Right kidney (tissue), 1 donor: ENCODE results near the gene CFP.

ENCODE experiments used
- DNase-seq: peaks from one replicate; pipeline ENCODE4 v3.0.0-alpha.2; 2016

CFP gene

DNA sequence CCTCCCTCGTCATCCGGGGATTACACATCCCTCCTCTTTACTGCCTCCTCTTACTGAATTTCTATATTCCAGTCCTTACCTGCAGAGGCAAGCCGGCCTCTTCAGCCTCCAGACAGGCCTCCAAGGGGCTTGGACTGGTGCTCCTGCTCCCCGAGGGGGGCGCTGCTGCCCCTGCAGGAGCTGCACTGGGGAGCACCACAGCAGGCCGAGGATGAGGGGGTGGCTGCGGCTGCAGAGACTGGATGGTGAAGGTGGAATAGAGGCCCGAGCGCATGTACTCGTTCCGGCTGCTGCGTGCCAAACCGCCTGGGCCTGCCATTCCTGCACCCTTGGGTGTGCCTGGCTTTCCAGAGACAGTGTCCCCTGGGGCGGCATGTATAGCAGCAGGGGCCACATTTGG lies 9.1 kb upstream of the CFP start:
- no peak for DNase-seq

GRCh38 chrX:47637546-47638195 lies 7.9 kb upstream of the CFP start:
- DNase-seq = no peak

DNA sequence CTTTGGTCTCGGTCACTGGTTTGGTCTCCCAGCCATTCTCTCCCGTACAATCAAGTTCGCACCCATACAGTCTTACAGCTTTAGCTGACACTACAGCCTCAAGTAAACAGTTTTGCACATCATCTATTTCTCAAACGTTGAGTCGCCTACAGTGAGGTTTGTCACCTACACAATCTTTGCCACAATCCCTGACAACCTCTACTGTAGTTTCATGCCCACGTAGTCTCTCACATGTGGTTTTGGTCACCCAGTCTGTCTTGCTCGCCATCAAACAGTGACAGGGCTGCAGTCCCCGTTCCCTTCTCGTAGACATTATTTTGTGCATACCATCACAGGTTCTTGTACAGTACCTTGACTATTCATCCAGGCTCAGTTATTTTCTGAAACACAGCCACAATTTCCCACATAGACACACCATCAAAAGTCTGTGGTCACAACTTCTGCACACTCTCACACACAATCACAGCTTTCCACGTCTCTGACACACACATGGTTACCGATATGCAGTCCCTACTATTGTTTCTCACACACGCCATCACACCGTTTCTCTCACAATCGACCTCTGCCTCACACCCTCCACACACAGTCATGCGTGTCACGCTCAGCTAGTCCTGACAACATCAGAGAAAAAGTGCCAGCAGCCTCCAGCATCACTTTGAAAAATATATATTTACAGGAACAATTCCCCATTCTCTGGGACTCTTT lies 5.3 kb upstream of the CFP start:
- no peak for DNase-seq

DNA sequence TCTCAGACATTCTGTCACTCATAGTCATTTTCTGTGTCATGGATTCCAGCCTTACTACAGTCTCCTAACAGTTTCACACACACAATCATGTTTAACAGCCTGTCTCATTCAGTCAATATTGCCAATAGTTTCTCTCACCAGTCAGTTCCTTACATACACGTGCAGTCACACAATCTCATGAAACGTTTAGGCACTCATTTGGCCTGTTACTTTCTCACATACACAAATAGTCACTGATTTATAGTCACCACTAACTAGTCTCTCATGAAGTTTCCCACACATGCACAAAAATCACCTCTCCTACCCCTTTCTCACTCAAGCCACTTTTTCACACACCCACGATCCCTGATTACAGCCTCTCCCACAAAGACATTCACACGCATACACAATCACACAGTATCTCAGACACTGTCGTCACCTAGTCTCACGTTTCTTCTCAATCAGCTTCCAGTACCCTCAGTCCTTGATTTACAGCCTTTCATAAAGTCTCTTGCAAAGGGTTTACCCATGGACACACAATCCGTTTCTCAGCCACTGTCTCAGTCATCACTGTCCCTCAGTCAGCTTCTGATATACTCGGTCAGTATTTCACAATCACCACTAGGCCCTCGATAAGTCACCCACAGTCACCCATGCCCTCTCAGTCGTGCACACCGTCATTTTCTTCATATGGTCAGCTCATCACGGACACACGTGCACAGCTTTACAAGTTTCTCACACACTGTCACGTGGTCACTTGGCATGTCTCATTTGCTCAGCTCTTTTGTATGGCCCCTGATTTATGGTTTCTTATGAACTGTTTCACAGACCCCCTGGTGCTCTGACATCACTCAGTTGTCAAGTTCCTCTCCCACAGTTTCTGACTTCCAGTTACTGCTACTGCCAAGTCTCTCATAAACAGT lies 4.2 kb upstream of the CFP start:
- DNase-seq = no peak

- DNase-seq = no peak
Observed at GRCh38 chrX:47632666-47633065, 2.9 kb upstream of the CFP start.

- no peak for DNase-seq
Observed at GRCh38 chrX:47631676-47632075, 1.9 kb upstream of the CFP start.

DNA sequence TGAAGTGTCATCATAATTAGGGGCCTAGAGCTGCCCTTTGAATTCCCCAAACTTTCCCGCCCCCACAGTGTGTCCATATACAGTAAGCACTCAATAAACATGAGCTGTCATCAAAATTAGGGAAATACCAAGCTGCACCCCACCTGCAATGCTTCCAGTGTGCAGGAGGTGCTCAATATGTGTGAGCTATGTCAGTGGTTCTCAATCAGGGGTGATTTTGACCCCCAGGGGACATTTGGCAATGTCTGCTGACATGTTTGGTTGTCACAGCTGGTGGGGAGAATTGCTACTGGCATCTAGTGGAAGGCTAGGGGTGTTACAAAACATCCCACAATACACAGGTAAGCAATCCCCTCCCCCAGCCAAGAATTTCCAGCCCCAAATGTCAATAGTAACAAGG lies 748 bp downstream of the CFP start:
- no peak for DNase-seq

DNA sequence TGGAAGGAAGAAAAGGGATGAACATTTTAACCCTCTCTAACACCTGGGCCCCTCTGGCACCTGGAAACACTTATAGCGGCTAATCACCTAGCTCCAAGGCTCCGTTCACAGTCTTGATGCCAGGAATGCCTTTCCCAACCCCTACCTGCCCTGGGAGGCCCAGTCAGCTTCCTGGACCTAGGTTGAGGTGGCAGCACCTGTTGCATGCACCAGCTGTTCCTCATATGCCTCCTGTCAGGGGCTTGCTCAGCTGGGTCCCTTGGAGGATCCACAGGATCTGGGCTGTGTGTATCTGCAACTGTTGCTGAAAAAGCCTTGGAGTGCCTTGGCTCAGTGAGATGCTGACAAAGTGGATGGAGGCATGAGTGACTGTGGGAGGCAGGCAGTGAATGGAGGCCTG lies 4.4 kb downstream of the CFP start:
- no peak for DNase-seq

DNA sequence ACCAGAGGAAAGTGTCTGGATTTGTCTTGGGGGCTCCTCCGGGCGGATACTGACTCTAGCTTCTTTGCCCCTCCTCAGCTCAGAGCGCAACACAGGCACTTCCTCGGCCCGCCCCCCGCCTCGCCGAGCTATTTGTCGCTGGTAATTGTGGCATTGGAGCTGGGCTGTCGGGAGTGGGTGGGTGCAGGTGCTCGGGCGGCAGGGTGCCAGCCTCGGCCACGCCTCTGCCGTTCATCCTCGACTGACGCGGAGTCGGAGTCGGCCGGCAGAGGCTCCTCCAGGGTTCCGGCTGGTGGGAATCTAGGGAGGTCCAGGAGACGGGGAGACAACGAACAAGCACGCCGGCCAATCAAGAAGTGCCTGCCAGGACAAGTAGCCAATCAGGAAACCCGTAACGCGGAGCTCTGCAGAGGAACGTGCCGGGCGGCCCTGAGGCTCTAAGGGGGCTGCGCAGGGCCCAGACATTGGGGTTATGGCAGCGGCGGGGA lies 6.1 kb downstream of the CFP start:
- peak; percentile 68 for DNase-seq

- DNase-seq = no peak
Observed at GRCh38 chrX:47621851-47622250, 7.9 kb downstream of the CFP start.

- DNase-seq = no peak
Observed at GRCh38 chrX:47620303-47620685, 9.4 kb downstream of the CFP start.

GRCh38 chrX:47619486-47620302 lies 10.0 kb downstream of the CFP start, which contains the start of gene SYN1:
TSS of gene SYN1 (minus strand) at chrX:47619857. CDS start at chrX:47619728, 129 bp downstream.
- DNase-seq = peak; percentile 69

GRCh38 chrX:47618923-47619485 lies 10.7 kb downstream of the CFP start:
- DNase-seq = no peak

DNA sequence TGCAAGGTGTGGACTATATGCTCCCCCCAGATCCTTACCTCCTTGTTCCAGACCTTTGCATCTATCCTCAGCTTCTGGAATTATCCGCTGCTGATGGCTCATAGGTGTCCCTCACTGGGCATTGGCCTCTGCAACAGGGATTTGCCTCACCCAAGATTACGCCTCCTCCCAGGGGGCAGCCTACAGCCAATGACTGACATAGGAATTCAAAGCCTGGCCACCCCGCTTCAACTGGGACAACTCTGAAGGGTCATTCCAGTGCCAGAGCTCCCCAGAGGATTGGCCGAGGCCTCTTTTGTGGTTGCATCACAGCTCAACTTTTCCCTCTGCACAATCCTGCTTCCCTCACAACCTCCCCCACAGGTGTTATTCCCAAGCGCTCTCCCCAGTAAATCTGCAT lies 15.1 kb downstream of the CFP start:
- DNase-seq = no peak

DNA sequence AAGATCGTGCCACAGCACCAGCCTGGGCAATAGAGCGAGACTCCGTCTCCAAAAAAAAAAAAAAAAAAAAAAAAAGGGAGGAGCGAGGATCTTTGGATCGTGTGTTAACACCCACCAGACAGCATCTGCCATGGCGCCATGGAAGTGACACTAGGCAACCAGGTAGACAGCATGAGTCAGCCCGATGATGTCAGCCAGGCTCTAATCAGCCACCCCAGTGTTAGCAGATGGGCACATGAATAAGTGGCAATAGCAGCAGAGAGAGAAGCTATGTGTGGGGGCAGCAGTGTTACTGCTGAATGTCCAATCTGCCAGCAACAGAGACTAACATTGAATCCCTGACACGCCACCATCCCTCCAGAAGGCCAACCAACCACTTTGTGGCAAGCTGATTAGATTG lies 16.6 kb downstream of the CFP start:
- no peak for DNase-seq

- DNase-seq = no peak
Observed at GRCh38 chrX:47612418-47612817, 17.3 kb downstream of the CFP start.

DNA sequence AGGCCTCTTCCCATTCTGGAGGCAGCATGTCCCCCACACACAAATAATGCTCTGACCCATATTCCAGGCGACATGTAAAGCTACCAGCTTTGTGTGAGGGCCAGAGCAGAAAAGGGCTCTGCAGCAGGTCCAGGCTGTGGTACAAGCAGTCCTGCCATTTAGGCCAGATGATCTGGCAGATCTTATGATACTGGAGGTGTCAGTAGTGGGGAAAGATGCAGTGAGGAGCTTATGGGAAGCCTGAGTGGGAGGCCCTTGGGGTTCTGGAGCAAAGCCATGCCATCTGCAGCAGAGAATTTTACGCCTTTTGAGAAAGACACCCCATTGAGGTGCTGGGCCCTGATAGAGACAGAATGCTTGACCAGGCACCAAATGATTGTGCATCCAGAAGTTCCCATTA lies 17.8 kb downstream of the CFP start:
- no peak for DNase-seq

DNA sequence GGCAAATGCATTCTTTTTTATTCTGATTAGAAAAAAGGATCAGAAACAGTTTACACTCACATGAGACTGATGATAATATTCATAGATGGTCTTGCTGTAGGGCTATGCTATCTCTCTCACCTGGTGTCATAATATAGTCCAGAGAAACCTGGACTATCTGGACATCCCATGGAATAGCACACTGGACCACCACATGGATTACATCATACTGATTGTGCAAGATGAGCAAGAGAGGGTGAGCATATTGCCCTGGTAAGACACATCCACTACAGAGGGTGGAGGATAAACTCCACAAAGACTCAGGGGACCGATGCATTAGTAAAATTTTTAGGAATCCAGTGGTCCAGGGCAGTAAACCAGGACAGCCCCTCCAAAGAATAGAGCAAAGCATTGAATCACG lies 18.2 kb downstream of the CFP start:
- no peak for DNase-seq

- no peak for DNase-seq
Observed at GRCh38 chrX:47610511-47610910, 19.2 kb downstream of the CFP start.

DNA sequence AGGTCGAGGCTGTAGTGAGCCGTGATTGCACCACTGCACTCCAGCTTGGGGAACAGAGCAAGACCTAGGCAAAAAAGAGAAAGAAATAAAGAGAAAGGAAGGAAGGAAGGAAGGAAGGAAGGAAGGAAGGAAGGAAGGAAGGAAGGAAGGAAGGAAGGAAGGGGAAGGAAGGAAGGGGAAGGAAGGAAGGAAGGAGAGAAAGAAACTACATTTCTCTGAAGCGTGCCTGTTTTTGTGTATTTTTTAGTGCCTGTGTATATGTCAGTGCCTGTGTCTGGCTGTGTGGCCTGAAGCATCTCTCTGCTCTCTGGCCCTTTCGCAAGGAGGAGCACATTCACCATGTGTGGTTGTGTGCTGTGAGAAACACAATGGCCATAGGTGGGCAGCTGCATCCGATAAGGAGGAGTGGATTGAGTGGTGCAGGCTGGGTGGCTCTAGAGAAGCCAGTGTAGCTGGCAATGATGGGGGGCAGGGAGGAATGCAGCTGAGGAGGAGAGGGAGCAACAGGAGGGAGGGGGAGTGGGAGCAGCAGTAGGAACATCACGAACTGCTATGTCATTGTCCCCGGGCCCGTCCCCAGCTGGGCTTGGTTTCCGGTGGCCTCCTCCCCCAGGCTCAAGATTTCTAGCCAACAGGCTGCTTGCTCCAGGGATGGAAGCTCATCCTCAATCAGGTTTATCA lies 21.5 kb downstream of the CFP start:
- peak; percentile 2 for DNase-seq

GRCh38 chrX:47607091-47607490 lies 22.6 kb downstream of the CFP start:
- no peak for DNase-seq
